ENCODE measurements around the gene AFF3. TPM values are rescaled to one million over a fixed set of nuclear protein-coding genes. Genes with fewer than 3 reads are reported as not detected.
A peak's percentile ranks its signal among the peaks of the same experiment; 100 is the strongest.

AFF3 gene
- total and polyA plus RNA-seq, 7 experiments from 2014 or later = 3.0 to 24.1 (median 19.8) TPM

GRCh38 chr2:100184055-100184737, 41.8 kb upstream of the AFF3 start:
- ChIA-PET POLR2A (no interaction called here), CTCF (no interaction called here)
- Histone ChIP-seq H3K36me3 (ENCODE audit: control insufficient read depth in 2 of 3, insufficient read depth in 3 of 3, low read length in 3 of 3) (no peaks in the 10 kb centered on the region), H3K4me3 (ENCODE audit: low read length) (no peak overlapping the region), H3K27me3 (ENCODE audit: control insufficient read depth in 2 of 2, insufficient read depth in 2 of 2, low read length in 2 of 2) (no peaks in the 10 kb centered on the region), H3K9me3 (ENCODE audit: control insufficient read depth in 2 of 3, low read length in 3 of 3) (no peaks in the 10 kb centered on the region), H3K27ac (ENCODE audit: low read depth, low read length) (no peak overlapping the region), H3K4me1 (ENCODE audit: control insufficient read depth in 2 of 2, insufficient read depth in 2 of 2, low read length in 2 of 2) (no peaks in the 10 kb centered on the region)
- H3K4me3 Mint-ChIP-seq = no peak overlapping the region
- no peak overlapping the region for H3K27ac Mint-ChIP-seq
- DNase-seq (no peak), ATAC-seq (peak; percentile 74)
- no peaks in the 10 kb centered on the region for H3K36me3 Mint-ChIP-seq
- H3K27me3 Mint-ChIP-seq = no peaks in the 10 kb centered on the region
- H3K9me3 Mint-ChIP-seq = peaks cover 0 to 4% (median 0%) of the 10 kb centered on the region in 11 donors
- intact Hi-C loops (cut with micrococcal nuclease) = no loop called here
- H3K4me1 Mint-ChIP-seq = peaks cover 0 to 4% (median 0%) of the 10 kb centered on the region in 7 donors

- Histone ChIP-seq H3K4me3 (ENCODE audit: low read length) (no peak overlapping the region), H3K27ac (ENCODE audit: low read depth, low read length) (no peak overlapping the region), H3K4me1 (ENCODE audit: control insufficient read depth in 2 of 2, insufficient read depth in 2 of 2, low read length in 2 of 2) (no peaks in the 10 kb centered on the region), H3K36me3 (ENCODE audit: control insufficient read depth in 2 of 3, insufficient read depth in 3 of 3, low read length in 3 of 3) (no peaks in the 10 kb centered on the region), H3K27me3 (ENCODE audit: control insufficient read depth in 2 of 2, insufficient read depth in 2 of 2, low read length in 2 of 2) (no peaks in the 10 kb centered on the region), H3K9me3 (ENCODE audit: control insufficient read depth in 2 of 3, low read length in 3 of 3) (no peaks in the 10 kb centered on the region)
- H3K27me3 Mint-ChIP-seq = no peaks in the 10 kb centered on the region
- ATAC-seq (no peak), DNase-seq (no peak)
- peaks cover 0 to 4% (median 0%) of the 10 kb centered on the region in 11 donors for H3K9me3 Mint-ChIP-seq
- intact Hi-C loops (cut with micrococcal nuclease) = no loop called here
- peaks cover 0 to 4% (median 0%) of the 10 kb centered on the region in 7 donors for H3K4me1 Mint-ChIP-seq
- H3K4me3 Mint-ChIP-seq = no peak overlapping the region
- H3K27ac Mint-ChIP-seq = no peak overlapping the region
- CTCF ChIA-PET = no interaction called here
- POLR2A ChIA-PET = no interaction called here
- H3K36me3 Mint-ChIP-seq = no peaks in the 10 kb centered on the region
Observed at GRCh38 chr2:100182494-100183361, 40.3 kb upstream of the AFF3 start.

- Mint-ChIP-seq H3K27ac (no peak overlapping the region), H3K4me3 (no peak overlapping the region), H3K4me1 (peaks cover 0 to 4% (median 0%) of the 10 kb centered on the region in 7 donors), H3K36me3 (no peaks in the 10 kb centered on the region), H3K27me3 (no peaks in the 10 kb centered on the region), H3K9me3 (peaks cover 0 to 4% (median 0%) of the 10 kb centered on the region in 11 donors)
- ATAC-seq (no peak), DNase-seq (no peak)
- no peaks in the 10 kb centered on the region for H3K9me3 ChIP-seq (ENCODE audit: control insufficient read depth in 2 of 3, low read length in 3 of 3)
- H3K36me3 ChIP-seq (ENCODE audit: control insufficient read depth in 2 of 3, insufficient read depth in 3 of 3, low read length in 3 of 3) = no peaks in the 10 kb centered on the region
- ChIA-PET CTCF (interaction anchor here (0.7 kb wide), 1 partner anchor 174 kb away, joined by 3 read pairs; no protein-coding TSS in a partner anchor), POLR2A (no interaction called here)
- intact Hi-C loops (cut with micrococcal nuclease) = no loop called here
- no peaks in the 10 kb centered on the region for H3K4me1 ChIP-seq (ENCODE audit: control insufficient read depth in 2 of 2, insufficient read depth in 2 of 2, low read length in 2 of 2)
- no peak overlapping the region for H3K4me3 ChIP-seq (ENCODE audit: low read length)
- H3K27ac ChIP-seq (ENCODE audit: low read depth, low read length) = no peak overlapping the region
- no peaks in the 10 kb centered on the region for H3K27me3 ChIP-seq (ENCODE audit: control insufficient read depth in 2 of 2, insufficient read depth in 2 of 2, low read length in 2 of 2)
Observed at GRCh38 chr2:100180503-100180902, 38.1 kb upstream of the AFF3 start.

- no peaks in the 10 kb centered on the region for H3K4me1 ChIP-seq (ENCODE audit: control insufficient read depth in 2 of 2, insufficient read depth in 2 of 2, low read length in 2 of 2)
- H3K27ac ChIP-seq (ENCODE audit: low read depth, low read length) = no peak overlapping the region
- peaks cover 0 to 3% (median 0%) of the 10 kb centered on the region in 11 donors for H3K9me3 Mint-ChIP-seq
- no peak overlapping the region for H3K4me3 ChIP-seq (ENCODE audit: low read length)
- peaks cover 0 to 1% (median 0%) of the 10 kb centered on the region in 7 donors for H3K4me1 Mint-ChIP-seq
- intact Hi-C loops (cut with micrococcal nuclease) = no loop called here
- ChIA-PET POLR2A (no interaction called here), CTCF (interaction anchor here (0.7 kb wide), 1 partner anchor 173 kb away, joined by 3 read pairs; no protein-coding TSS in a partner anchor)
- H3K4me3 Mint-ChIP-seq = no peak overlapping the region
- H3K36me3 ChIP-seq (ENCODE audit: control insufficient read depth in 2 of 3, insufficient read depth in 3 of 3, low read length in 3 of 3) = no peaks in the 10 kb centered on the region
- H3K36me3 Mint-ChIP-seq = no peaks in the 10 kb centered on the region
- ATAC-seq = no peak
- no peaks in the 10 kb centered on the region for H3K9me3 ChIP-seq (ENCODE audit: control insufficient read depth in 2 of 3, low read length in 3 of 3)
- no peak for DNase-seq
- H3K27me3 Mint-ChIP-seq = no peaks in the 10 kb centered on the region
- no peaks in the 10 kb centered on the region for H3K27me3 ChIP-seq (ENCODE audit: control insufficient read depth in 2 of 2, insufficient read depth in 2 of 2, low read length in 2 of 2)
- no peak overlapping the region for H3K27ac Mint-ChIP-seq
Observed at GRCh38 chr2:100179806-100180205, 37.4 kb upstream of the AFF3 start.

- Mint-ChIP-seq H3K27ac (no peak overlapping the region), H3K36me3 (no peaks in the 10 kb centered on the region), H3K4me3 (no peak overlapping the region), H3K27me3 (no peaks in the 10 kb centered on the region), H3K9me3 (peaks cover 0 to 3% (median 0%) of the 10 kb centered on the region in 11 donors), H3K4me1 (peaks cover 0 to 1% (median 0%) of the 10 kb centered on the region in 7 donors)
- Histone ChIP-seq H3K27ac (ENCODE audit: low read depth, low read length) (no peak overlapping the region), H3K9me3 (ENCODE audit: control insufficient read depth in 2 of 3, low read length in 3 of 3) (no peaks in the 10 kb centered on the region), H3K27me3 (ENCODE audit: control insufficient read depth in 2 of 2, insufficient read depth in 2 of 2, low read length in 2 of 2) (no peaks in the 10 kb centered on the region), H3K4me1 (ENCODE audit: control insufficient read depth in 2 of 2, insufficient read depth in 2 of 2, low read length in 2 of 2) (no peaks in the 10 kb centered on the region), H3K36me3 (ENCODE audit: control insufficient read depth in 2 of 3, insufficient read depth in 3 of 3, low read length in 3 of 3) (no peaks in the 10 kb centered on the region), H3K4me3 (ENCODE audit: low read length) (no peak overlapping the region)
- intact Hi-C loops (cut with micrococcal nuclease) = no loop called here
- no peak for DNase-seq
- ChIA-PET CTCF (interaction anchor here (0.6 kb wide), 1 partner anchor 12 kb away, joined by 3 read pairs; no protein-coding TSS in a partner anchor), POLR2A (no interaction called here)
- no peak for ATAC-seq
Observed at GRCh38 chr2:100178864-100179263, 36.5 kb upstream of the AFF3 start.

GRCh38 chr2:100178085-100178788, 35.8 kb upstream of the AFF3 start:
- ATAC-seq = peak; percentile 72
- intact Hi-C loops (cut with micrococcal nuclease) = no loop called here
- Histone ChIP-seq H3K4me1 (ENCODE audit: control insufficient read depth in 2 of 2, insufficient read depth in 2 of 2, low read length in 2 of 2) (no peaks in the 10 kb centered on the region), H3K27me3 (ENCODE audit: control insufficient read depth in 2 of 2, insufficient read depth in 2 of 2, low read length in 2 of 2) (no peaks in the 10 kb centered on the region), H3K27ac (ENCODE audit: low read depth, low read length) (no peak overlapping the region), H3K36me3 (ENCODE audit: control insufficient read depth in 2 of 3, insufficient read depth in 3 of 3, low read length in 3 of 3) (no peaks in the 10 kb centered on the region), H3K4me3 (ENCODE audit: low read length) (no peak overlapping the region), H3K9me3 (ENCODE audit: control insufficient read depth in 2 of 3, low read length in 3 of 3) (no peaks in the 10 kb centered on the region)
- H3K27me3 Mint-ChIP-seq = no peaks in the 10 kb centered on the region
- H3K9me3 Mint-ChIP-seq = peaks cover 0 to 3% (median 0%) of the 10 kb centered on the region in 11 donors
- no peaks in the 10 kb centered on the region for H3K36me3 Mint-ChIP-seq
- H3K27ac Mint-ChIP-seq = no peak overlapping the region
- CTCF ChIA-PET = interaction anchor here (0.6 kb wide), 1 partner anchor 11 kb away, joined by 3 read pairs; no protein-coding TSS in a partner anchor
- POLR2A ChIA-PET = no interaction called here
- no peak for DNase-seq
- peaks cover 0 to 1% (median 0%) of the 10 kb centered on the region in 7 donors for H3K4me1 Mint-ChIP-seq
- no peak overlapping the region for H3K4me3 Mint-ChIP-seq
